Measurements from ENCODE around the gene UPP1.
"Not testable (repeated sequence)": the region's sequence is repeated elsewhere in the genome, so short reads cannot be mapped to it uniquely, and the experiment has no call there.

The UPP1 gene

GRCh38 chr7:48113275-48113674, 24.2 kb downstream of the UPP1 start:
- DNase-seq = no peak

DNA sequence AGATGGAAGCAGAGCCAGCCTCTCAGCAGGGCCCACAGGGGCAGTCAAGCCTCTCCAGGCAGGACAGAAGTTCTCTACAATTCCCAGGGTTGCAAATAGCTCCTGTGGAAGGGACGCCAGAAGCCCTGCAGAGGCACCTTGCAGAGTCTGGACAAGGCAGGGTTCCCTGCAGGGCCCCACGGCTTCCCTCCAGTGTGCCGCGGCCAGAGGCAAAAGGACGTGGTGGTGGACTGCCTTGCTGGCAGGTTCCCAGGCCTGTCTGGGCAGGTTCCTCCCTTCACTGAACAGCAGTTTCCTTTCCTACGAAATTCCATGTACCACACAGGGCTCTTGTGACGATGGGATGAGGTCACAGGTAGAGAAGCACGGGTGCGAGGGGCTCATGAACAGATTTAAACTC, 25.1 kb downstream of the UPP1 start:
- DNase-seq = no peak

- DNase-seq = no peak
Measured at GRCh38 chr7:48114589-48114988, 25.5 kb downstream of the UPP1 start.

DNA sequence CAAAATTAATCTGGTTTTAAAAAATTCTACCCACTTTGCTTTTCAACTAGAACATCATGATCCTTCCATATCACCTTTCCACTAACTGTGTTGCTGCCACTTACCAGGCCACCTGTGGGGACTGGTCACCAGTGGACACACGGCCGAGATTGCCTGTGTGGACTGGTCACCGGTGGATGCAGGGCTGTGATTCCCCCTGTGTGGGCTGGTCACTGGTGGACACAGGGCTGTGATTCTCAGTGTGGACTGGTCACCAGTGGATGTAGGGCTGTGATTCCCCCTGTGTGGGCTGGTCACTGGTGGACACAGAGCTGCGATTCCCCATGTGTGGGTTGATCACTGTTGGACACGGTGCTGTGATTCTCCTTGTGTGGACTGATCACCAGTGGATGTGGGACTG, 27.0 kb downstream of the UPP1 start:
- DNase-seq = no peak

GRCh38 chr7:48118041-48118440, 29.0 kb downstream of the UPP1 start:
- DNase-seq = no peak

GRCh38 chr7:48120536-48120935, 31.5 kb downstream of the UPP1 start:
- not testable (repeated sequence) for DNase-seq

- no peak for DNase-seq
Measured at GRCh38 chr7:48126037-48126436, 37.0 kb downstream of the UPP1 start.

DNA sequence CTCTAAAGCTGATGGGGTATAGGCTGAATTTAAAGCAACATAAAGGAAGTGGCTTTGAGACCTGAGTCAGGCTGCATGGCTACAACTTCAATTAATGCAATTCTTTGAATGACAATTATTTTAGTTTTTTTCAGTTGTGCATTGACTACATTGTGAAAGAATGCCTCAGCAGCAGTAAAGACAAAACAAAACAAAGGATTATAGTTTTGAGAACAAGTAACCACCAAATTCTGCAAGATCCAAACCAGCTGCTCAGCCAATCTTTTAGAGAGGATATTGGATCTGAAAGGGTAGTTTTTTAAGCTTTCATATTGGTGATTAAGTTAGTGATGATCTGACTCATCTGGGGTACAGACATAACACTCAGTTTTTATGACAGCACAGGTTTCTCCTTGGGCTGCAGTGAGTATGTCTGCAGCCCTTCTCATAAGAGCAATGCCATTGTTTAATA, 41.6 kb downstream of the UPP1 start:
- no peak for DNase-seq

GRCh38 chr7:48132792-48133191, 43.7 kb downstream of the UPP1 start:
- DNase-seq = no peak

DNA sequence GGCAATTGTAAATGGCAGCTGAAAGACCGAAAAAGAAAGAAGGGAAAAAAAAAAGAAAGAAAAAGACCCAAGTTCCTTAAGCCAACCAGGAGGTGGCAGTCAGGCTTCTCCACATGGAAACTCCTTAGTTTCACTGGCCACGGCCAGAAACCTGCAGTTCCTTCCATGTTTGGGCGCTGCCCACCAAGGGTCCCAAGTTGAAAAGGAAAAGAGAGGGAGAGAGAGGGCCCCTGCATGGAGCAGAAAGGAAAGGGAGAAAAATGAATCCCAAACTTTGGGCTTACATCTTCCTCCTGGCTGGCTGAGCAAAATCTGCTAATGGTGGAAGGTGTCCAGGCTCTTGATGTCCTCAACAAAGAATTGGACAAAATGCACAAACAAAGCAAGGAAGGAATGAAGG, 50.4 kb downstream of the UPP1 start:
- no peak for DNase-seq

DNA sequence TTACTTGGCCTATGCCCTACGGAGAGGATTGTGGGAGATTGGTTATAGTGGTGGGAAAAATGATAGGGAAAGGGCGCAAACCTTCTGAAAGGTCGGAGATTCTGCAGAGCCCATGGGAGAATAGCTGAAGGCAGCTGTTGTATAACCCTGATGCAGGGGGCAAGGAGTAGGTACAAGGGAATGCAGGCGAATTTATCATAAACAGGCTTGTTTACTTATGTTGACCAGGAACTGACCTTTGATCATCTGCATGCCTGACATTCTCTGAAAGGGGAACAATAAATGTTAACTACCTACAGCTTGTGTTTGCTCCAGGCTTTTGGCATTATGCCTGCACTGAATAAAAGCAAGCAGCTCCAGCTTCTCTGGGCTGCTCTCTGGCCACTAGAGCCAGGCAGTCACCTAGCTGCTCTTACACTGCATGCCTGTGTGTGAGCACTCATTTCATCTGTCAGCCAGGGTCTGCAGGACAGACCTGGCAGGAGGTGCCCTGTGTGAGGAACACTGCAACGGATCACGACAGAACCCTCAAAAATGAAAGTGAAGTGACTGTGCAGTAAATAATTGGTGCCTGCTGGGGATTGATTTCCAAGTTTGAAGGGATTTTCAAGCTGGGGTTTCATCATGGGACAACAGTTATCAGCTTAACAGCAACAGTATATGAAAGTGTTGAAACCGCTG, 51.1 kb downstream of the UPP1 start:
- no peak for DNase-seq

DNA sequence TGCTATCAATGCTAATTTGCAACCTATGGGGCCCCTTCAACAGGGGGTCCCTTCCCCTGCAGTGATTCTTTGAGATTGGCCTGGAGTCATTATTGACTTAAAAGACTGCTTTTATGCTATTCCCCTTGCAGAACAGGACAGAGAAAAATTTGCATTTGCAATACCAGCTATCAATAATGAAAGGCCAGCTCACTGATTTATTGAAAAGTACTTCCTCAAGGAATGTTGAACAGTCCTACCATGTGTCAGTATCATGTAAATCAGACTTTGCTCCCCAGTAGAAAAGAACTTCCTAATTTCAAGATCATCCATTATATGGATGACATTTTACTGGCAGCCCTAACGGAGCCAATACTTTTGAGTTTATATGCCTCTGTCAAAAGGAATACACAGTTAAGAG, 52.5 kb downstream of the UPP1 start:
- no peak for DNase-seq

- DNase-seq = no peak
Measured at GRCh38 chr7:48144291-48144768, 55.3 kb downstream of the UPP1 start.

DNA sequence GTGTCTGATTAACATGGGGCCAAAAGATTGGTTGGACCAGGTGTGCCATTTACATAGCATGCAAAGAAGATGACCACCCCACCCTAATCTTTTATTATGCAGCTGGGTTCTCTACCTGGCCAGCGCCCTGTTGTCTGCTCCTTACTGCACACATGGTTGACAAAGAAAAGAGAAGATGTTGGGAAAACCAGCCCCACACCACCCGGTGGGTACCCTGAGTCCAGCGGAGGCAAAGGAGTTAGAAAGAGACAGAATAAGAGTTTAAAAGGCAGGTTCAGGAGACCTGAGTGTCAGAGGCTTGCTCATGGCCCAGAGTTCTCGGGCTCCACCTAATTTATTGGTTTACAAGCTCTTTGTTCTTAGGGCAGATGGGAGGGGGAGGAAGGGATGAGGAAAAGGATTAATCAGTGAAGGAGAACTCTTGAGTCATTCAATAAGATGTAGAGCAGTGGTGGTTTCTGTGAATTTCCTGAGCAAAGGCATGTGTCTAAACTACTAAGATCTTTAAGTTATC, 58.1 kb downstream of the UPP1 start:
- DNase-seq = no peak

DNA sequence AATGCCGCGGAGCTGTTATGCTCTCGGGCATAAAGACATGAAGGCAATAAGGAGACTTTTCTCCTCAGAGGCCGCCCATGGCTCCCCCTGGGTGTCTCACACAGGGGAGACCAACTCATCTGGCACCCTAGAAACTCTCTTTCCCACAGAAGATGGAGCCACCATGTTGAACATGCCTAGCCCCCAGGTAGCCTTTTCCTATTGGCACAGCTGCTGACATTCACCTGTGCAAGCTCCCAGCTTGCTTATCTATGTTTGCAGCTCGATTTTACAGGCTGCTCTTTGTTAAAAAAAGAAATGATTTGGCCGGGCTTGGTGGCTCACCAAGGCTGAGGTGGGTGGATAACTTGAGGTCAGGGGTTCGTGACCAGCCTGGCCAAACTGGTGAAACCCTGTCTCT, 58.6 kb downstream of the UPP1 start:
- DNase-seq = not testable (repeated sequence)

GRCh38 chr7:48148311-48148710, 59.2 kb downstream of the UPP1 start:
- DNase-seq = no peak

GRCh38 chr7:48149058-48149457, 60.0 kb downstream of the UPP1 start:
- no peak for DNase-seq

GRCh38 chr7:48150086-48150485, 61.0 kb downstream of the UPP1 start:
- DNase-seq = no peak

- peak; percentile 22 for DNase-seq
Measured at GRCh38 chr7:48154792-48155413, 65.8 kb downstream of the UPP1 start.
